ACHN (cell line): Measurements from ENCODE around the gene ANK2.
"Not testable (repeated sequence)": the region's sequence is repeated elsewhere in the genome, so short reads cannot be mapped to it uniquely, and the experiment has no call there.

ENCODE experiments used
- DNase-seq: peaks from one replicate; pipeline ENCODE4 v3.0.0-alpha.2; 2015
- in situ Hi-C: cut with HindIII; loops from 2 replicates; pipeline ENCODE4 v1.10.0; 2017; ENCODE audit warnings: low sequenced_read_pairs, low pct_ligation_motif_present, low pct_unique_long_range_greater_than_20kb

Gene ANK2

GRCh38 chr4:113173126-113173792, 123.8 kb downstream of the ANK2 start:
- in situ Hi-C loops: no loop called here
- DNase-seq: no peak

- DNase-seq: no peak
- in situ Hi-C loops: no loop called here
Measured at GRCh38 chr4:113173793-113174264, 124.4 kb downstream of the ANK2 start.

DNA sequence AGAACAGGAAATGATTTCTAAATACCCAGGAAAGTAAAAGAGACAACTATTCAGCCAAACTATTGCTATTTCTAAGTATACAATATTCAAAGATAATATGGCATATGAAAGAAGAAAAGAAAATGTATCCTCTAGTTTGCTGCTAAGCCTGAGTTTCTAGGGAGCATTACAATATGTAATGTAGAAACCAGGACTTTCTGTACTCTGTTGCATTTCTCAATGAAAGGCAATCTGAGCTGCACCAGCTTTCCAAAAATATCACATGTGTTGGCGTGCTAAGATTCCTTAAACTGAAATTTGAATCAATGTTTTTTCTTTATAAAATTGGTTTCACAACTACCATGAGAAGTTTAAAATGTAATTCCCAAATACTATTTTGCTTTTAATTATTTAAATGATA, 129.6 kb downstream of the ANK2 start:
- no peak for DNase-seq

DNA sequence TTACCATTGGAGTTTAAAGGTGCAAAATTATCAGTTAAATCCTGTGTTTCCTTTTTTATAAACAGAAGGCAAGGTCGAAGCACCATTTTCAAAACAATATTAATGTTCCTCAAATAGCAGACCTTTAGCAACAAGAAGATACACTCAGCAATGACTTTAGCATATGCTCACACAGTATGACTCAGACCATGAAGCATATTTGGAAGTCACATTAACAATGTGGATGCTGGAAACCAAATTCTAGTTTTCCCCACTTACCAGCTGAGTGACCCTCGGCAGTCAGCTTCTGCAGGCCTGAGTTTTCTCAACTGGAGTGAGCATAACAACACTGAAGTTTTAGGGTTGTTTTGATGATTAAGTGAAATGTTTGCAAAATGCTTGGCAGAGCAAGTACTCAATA, 130.5 kb downstream of the ANK2 start:
- in situ Hi-C loops: no loop called here
- no peak for DNase-seq

More for the DNA sequence above, 129.6 kb downstream of the ANK2 start:
- in situ Hi-C loops: no loop called here

DNA sequence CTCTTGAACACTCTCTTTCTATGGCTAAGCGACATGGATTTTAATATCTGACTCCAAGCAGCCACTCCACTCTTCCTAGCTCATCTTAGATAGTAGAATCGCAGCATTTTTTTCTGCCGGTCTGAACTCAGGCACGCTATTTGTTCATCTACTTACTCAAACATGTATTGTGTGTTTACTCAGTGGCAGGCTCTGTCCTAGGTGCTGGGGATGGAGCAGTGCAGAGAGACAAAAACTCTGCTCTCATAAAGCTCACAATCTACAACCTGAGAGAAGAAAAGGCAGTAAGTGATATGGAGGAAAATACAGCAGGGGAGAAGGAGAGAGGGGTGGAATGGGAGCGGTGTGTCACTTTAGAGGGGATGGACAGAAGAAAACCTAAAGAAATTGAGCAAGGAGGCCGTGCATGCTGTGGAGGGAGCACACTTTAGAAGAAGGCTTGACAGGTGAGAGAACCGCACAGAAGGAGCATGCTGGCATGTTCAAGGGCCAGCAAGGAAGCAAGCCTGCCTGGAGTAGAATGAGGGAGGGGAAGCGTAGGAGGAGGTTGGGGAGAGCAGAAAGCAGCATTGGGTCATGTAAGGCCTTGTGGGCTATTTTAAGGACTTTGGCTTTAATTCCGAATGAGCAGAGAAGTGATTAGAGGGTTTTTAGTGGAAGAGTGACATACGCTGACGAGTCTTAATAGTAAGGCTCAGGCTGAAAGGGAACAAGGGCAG, 132.0 kb downstream of the ANK2 start:
- DNase-seq: no peak
- in situ Hi-C loops: no loop called here

DNA sequence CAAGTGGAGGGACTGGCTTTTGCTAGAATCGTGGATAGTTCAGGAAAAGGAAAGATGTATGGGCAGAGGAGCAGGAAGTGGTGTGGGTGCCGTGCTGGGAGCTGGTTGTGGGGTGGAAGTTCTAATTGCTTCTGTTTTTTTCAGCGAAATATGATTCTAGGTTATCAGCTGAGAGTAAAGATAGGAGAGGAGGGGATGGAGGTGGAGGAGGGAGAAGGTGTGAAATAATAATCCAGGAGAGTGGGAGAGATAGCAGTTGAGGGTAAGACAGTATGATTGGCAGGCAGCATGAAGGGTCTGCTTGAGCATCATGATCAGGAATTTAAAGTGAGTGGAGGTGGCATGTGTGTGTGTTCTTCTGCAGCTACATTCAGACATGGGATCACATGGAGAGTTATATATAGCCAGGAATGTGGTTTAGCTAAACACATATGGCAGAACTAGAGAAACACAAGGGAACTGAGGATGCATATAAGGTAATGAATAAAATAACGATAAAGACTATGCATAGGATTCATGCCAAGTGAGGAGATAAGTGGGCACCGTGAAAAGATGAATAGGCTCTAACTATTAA, 133.7 kb downstream of the ANK2 start:
- in situ Hi-C loops: no loop called here
- DNase-seq: no peak

- DNase-seq, in situ Hi-C loops: not testable (repeated sequence)
Measured at GRCh38 chr4:113186220-113186619, 136.8 kb downstream of the ANK2 start.

- no peak for DNase-seq
- in situ Hi-C loops: no loop called here
Measured at GRCh38 chr4:113186913-113187312, 137.5 kb downstream of the ANK2 start.

DNA sequence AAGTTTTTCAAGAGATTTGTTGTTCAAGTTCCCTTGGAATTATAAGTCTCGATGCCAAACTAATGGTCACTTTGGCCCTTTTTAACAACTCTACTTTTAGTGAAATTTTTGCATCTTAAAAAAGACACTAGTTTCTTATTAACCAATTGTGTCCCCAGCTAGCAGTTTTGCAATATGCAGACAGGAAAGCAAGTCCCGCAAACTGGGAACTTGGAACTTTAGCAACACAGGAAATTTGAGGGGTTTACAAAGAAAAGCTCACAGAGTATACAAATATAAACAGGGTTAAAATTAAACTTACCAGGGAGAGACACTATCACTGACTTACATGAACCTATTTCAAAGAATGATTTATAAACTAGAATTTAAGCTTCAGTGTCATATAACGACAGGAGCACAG, 137.9 kb downstream of the ANK2 start:
- in situ Hi-C loops: no loop called here

DNA sequence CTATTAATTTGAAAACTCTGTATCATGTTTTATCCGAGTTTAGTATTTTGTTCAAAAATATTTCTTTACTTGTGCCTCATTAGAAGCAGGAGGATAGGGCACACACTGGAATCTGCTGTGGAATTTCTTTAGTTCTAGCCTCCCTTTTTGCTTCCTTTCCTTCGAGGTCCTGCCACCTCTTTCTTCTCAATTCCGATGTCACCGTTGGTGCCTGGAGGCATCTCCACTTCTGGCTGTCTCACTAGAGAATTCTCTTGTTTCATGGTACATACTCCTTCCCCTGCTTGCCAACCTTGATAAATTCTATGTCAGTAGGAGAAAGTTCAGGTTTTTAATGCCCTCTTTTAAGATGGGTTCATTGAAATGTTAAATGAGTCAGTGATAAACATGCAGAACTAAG, 140.1 kb downstream of the ANK2 start:
- in situ Hi-C loops: no loop called here

More for the DNA sequence above, 137.9 kb downstream of the ANK2 start:
- no peak for DNase-seq

GRCh38 chr4:113209153-113209552, 159.7 kb downstream of the ANK2 start:
- in situ Hi-C loops: no loop called here
- no peak for DNase-seq

More for the DNA sequence above, 140.1 kb downstream of the ANK2 start:
- no peak for DNase-seq

DNA sequence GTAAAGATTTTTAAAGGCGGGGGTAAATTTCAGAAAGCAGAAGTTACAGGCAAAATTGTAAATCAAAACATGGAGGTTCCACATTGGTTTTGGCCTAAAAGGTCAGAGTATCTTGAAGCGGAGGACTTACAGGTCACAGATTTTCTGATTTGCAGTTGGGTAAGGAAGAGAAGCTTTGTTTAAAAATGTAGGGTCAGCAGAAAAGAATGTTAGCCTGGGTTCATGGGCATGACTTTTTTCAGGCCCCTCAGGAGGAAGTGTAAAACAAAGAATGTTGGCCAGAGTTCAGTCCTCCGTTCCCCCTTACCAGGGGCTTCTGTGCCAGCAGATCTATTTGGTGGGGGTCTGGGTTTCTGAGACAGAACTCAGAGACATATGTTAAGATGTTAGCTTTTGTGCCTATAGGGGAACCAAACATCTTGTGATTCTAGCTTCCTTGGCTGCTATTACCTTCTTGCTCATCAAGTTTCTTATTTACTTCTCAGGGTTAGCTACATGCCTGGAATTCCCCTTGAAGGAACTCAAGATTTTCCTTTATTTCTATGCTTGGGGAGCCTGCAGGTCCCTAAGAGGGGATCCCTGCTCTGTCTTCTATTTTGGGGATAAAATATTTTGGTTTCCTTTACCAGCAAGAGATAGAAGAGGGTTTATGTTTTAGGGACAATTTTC, 160.3 kb downstream of the ANK2 start:
- DNase-seq: no peak
- in situ Hi-C loops: no loop called here

GRCh38 chr4:113212613-113213012, 163.2 kb downstream of the ANK2 start:
- DNase-seq: no peak
- in situ Hi-C loops: no loop called here

- in situ Hi-C loops: no loop called here
- peak; percentile 28 for DNase-seq
Measured at GRCh38 chr4:113221990-113222389, 172.5 kb downstream of the ANK2 start.

DNA sequence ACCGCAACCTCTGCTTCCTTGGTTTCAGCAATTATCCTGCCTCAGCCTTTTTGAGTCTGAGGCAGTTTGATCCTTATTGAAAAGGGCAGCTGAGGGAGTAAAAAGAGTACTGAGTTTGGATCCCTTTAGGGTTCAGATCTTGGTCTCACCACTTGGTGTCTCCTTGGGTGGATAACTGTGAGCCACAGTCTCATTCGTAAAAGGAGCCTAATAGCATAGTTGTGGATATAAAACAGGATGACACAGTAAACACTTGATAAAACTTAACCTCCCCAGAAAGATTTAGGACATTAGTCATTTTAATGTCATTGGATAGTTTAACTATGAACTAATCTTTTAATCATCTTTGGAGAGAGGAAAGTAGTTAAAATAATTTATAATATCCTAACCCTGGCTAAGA, 173.0 kb downstream of the ANK2 start:
- peak; percentile 3 for DNase-seq
- in situ Hi-C loops: no loop called here

DNA sequence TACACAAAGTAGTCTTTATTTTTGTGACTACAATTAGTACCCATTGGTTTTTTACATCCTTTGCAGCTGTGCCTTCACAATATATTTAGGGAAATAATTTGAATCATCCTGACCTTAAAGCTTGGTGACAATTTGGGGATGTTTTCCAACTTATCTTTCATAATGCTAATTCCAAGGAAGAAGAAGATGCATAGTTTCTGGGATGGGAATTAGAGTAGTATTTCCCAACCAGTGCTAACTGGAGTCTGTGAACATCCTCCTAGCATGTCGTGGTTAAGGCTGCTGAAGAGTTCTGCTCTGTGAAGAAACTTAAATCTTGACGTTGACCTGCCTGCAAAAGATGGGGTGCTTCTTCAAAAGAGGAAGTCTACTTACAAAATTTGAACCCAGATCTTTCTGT, 173.5 kb downstream of the ANK2 start:
- DNase-seq: no peak
- in situ Hi-C loops: no loop called here

DNA sequence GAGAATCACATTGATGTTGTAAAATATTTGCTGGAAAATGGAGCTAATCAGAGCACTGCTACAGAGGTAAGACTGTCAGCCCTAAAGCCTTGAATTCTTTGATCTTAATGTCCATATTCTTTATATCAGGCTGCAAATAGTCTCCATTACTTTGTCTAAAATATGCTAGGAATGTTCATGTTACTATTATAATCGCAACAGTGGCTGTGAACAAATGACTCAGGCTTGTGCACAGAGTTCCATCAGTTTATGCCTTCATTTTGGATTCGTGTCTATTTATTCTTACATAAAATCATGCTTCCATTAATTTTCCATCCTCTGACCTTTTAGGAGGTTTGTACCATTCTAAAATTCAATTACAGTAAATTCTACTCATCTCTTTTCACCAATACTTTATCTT, 182.7 kb downstream of the ANK2 start:
- in situ Hi-C loops: no loop called here
- DNase-seq: peak; percentile 16

DNA sequence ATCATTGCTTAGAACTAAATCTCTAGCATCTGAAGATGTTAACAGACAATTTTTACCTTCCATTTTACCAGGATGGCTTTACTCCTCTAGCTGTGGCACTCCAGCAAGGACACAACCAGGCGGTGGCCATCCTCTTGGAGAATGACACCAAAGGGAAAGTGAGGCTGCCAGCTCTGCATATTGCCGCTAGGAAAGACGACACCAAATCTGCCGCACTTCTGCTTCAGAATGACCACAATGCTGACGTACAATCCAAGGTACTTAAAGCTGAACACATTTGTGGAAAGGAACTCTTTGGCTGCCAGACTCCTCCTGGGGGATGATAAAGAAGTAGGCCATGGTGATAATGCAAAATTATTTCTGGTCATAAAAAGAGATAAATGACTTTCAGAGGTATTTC, 187.5 kb downstream of the ANK2 start:
- DNase-seq: no peak
- in situ Hi-C loops: no loop called here

- no peak for DNase-seq
- in situ Hi-C loops: no loop called here
Measured at GRCh38 chr4:113243312-113243711, 193.9 kb downstream of the ANK2 start.
